Retinal pigment epithelial cell (primary cell): ENCODE results near the gene DUSP8.

Experiments used
- DNase-seq: peaks from one replicate; pipeline ENCODE4 v3.0.0-alpha.2; 2010; ENCODE audit warnings: low read depth
- H3K4me3 ChIP-seq: 2 replicates; pipeline ENCODE4 v1.5.1; 2011; ENCODE audit warnings: mild to moderate bottlenecking, low read length, control low read depth, moderate library complexity
- TF ChIP-seq, protein P1 (sequence below): conservative IDR thresholded peaks from 2 replicates; pipeline ENCODE4 v1.5.1; 2011; ENCODE audit warnings: low read depth, low read length, control low read depth, inconsistent platforms

DUSP8 gene

DNA sequence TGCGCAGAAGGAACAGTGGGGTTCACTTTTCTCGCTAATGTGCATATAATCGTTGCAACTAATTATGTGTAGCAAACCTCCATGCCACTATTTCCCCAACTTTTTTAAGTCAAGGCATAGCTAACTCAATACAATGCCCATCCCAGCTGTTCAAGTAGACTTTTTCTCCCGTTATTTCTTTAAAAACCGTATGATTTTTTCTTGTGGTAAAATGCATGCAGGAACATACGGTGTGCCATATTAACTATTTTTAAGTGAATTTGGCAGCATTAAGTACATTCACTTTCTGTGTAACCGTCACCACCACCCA lies 2.8 kb upstream of the DUSP8 start:
- H3K4me3 ChIP-seq = no peak overlapping the region

DNA sequence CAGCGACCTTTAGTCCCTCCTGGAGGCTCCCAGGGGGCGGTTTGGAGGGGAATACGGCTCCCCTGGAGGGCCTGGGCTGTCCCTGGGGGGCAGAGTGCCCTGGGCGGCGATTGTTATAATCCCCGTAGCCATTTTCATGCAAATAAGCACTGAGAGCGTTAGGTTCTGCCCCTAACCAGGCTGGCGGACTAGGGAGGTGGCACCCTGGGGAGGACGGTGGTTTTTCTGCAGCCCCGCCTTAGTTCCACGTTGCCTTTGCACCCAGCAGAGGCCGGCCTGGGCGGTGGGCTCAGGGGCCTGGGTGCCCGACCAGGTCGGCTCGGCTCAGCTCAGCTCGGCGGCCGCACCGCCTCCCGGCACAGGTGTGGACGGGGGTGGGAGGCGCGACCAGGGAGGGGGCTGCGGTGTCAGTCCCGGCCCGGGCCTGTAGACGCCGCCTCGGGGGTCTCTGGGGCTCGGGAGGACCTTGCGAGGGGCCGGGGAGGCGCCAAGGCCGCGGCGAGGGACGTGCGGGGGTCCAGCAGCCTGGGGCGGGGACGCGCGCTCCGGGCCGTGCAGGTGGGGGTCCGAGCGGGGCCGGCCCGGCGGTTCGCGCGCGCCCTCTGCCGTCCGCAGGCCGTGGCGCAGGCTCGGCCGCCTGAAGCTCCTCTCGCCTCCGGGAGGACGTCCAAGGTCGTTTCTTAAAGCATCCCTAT lies 2.3 kb upstream of the DUSP8 start:
- DNase-seq = no peak
- TF ChIP-seq, protein P1, sequence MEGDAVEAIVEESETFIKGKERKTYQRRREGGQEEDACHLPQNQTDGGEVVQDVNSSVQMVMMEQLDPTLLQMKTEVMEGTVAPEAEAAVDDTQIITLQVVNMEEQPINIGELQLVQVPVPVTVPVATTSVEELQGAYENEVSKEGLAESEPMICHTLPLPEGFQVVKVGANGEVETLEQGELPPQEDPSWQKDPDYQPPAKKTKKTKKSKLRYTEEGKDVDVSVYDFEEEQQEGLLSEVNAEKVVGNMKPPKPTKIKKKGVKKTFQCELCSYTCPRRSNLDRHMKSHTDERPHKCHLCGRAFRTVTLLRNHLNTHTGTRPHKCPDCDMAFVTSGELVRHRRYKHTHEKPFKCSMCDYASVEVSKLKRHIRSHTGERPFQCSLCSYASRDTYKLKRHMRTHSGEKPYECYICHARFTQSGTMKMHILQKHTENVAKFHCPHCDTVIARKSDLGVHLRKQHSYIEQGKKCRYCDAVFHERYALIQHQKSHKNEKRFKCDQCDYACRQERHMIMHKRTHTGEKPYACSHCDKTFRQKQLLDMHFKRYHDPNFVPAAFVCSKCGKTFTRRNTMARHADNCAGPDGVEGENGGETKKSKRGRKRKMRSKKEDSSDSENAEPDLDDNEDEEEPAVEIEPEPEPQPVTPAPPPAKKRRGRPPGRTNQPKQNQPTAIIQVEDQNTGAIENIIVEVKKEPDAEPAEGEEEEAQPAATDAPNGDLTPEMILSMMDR = peak; percentile 66
- peak overlapping the region; percentile 36 for H3K4me3 ChIP-seq

More for the DNA sequence above, 2.8 kb upstream of the DUSP8 start:
- no peak for DNase-seq
- TF ChIP-seq, protein P1 = no peak

DNA sequence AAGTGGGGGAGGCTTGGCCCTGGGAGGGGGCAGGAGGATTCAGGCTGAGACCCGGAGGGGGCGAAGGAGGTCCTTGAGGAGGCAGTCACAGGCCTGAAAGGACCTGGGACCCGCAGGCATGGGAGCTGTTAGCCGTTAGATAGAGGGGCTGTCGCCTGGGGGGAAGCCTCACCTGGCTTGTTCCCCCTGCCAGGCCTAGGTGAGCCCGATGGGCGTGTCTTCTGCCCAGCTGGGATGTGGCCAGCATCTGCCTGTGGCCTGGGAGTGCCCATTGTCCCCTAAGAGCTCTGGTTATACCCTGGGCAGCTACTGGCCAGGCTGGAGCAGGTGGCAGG lies 1.8 kb upstream of the DUSP8 start:
- H3K4me3 ChIP-seq = peak overlapping the region; percentile 36
- TF ChIP-seq, protein P1 = no peak
- no peak for DNase-seq

DNA sequence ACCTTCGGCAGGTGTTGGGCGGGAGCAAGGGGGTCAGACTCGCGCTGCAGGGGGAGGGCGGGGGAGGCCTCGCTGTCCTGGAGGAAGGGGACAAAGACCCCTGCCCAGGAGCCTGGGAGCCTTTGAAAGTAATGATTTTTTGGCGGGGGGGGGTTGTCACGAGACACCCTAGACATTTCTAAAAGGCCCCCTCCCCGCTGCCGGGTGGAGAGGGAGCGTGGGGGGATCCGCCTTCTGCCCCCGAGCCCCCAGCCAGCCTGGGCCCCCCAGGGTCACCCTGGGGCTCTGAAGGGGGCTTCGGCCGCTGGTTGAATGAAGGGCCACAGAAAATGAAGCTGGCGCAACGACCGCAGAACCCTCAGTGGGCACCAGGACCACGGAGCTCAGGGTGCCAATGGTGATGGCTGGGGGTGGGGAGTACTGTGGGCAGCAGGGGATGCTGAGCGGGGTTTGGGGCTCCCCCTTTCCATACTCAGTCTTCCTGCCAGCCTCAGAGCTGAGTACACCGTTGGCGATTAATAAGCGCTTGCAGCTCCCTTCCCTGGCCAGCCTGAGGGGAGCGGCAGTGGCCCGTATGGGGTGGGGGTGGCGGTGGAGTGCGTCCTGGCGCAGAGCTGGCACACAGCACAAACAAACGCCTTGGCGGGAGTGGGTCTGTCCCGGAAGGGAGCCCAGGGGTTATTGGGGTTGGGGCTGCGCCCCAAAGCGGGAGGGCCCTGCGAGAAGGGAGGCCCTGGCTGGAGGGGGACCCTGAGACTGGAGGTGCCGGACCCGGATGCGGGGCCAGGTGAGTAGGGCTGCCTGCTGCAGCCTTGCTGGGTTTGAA lies 1.2 kb upstream of the DUSP8 start:
- H3K4me3 ChIP-seq = peak overlapping the region; percentile 36
- DNase-seq = no peak
- TF ChIP-seq, protein P1 = no peak

DNA sequence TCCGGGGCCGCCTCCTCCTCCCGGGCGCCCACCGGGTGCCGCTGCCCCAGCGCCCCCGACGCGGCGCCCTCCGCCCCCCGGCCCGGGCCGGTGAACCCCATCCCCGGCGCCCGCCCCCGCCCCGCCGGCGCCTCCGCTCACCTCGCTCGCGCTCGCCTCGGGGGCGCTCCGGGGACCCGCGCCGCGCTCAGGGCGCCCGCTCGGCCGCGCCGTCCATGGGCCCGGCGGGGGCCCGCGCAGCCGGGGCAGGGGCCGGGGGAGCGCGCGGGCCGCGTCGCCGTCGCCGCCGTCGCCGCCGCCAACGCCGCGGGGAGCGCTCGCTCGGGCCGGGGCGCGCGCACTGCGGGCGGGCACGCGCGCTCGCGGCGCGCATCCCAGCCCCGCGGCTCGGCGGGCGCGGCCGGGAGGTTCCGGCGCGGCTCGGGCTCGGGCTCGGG lies 293 bp downstream of the DUSP8 start:
- DNase-seq = no peak
- TF ChIP-seq, protein P1 = no peak
- peak overlapping the region; percentile 56 for H3K4me3 ChIP-seq

DNA sequence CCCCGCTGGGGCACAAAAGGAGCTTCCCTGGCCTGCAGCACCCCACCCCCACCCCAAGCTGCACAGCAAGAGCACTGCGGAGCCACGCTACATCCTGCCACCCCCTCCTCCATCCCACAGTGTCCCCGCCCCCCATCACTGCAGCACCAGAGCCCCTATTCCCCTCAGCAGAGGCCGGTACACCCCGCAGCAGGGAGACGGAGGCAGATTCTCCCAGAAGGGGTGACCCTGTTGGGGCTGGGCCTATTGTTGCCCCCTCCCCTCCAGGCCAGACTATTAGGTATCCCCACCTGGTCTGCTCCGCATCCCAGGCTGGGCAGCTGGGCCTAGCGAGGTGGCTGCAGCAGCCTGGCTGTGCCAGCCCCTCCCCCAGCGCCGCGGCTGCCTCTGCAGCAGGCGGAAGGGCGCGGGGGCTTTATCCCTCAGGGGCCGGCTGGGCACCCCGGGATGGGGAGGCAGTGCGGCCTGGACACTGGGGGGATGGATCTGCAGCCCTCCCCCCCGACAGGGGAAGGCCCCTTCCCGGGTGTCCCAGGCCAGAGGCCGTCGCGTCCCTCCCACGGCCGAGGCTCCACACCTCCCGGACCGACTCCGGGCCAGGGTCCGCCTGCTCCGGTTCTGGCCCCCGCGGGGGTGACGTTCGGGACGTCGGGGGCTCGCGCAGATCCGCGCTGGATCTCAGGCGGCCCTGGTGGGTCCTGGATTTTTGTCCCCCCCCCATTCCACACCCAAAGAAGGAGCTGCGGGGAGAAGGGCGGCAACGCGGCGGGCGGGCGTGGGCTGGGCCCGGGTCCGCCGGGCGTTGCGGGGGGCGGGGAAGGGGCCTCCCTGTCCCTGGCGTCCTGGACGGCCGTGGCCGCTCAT lies 943 bp downstream of the DUSP8 start:
- no peak for DNase-seq
- H3K4me3 ChIP-seq = peak overlapping the region; percentile 56
- TF ChIP-seq, protein P1 = no peak
